ENCODE data around the gene ZC3HAV1. TPM values are rescaled to one million over a fixed set of nuclear protein-coding genes. Genes with fewer than 3 reads are reported as not detected.

Gene ZC3HAV1
- total and polyA plus RNA-seq, 2 of the 4 experiments (the other 2 are of a cell fraction), result 9.9 to 22.4 TPM

GRCh38 chr7:139111811-139112301 lies 2.3 kb upstream of the ZC3HAV1 start:
- H3K27ac ChIP-seq (ENCODE audit: insufficient read depth, low read length), result no peak overlapping the region
- intact Hi-C loops (cut with micrococcal nuclease), result no loop called here
- H3K9ac ChIP-seq (ENCODE audit: low read depth, low read length), result no peak overlapping the region

More at GRCh38 chr7:139111811-139112301, 2.3 kb upstream of the ZC3HAV1 start:
- H2AK9ac ChIP-seq (replicated peaks; ENCODE audit: low read depth, low read length, poor library complexity), result no peak overlapping the region
- no peak overlapping the region for H2BK20ac ChIP-seq (ENCODE audit: low read depth, low read length)
- no peak overlapping the region for H3K4me3 ChIP-seq (ENCODE audit: insufficient read depth, low read depth, low read length)
- peaks cover 2% of the 10 kb centered on the region for H3K4me1 ChIP-seq (ENCODE audit: control insufficient read depth, insufficient read depth, low read length)
- BruUV-seq (replicated peaks), result no TSS peak
- peaks cover 12 to 25% of the 10 kb centered on the region in 2 experiments; a peak in 3 of 4 replicates for H3K79me1 ChIP-seq (ENCODE audit: low read depth in 1 of 2, low read length in 2 of 2)
- no peak overlapping the region for H3K4me2 ChIP-seq (ENCODE audit: low read depth, low read length)
- H4K20me1 ChIP-seq (ENCODE audit: insufficient read depth, low read length), result no peaks in the 10 kb centered on the region
- no peak overlapping the region for H2BK120ac ChIP-seq (ENCODE audit: low read depth, low read length)
- H3K18ac ChIP-seq (ENCODE audit: low read depth, low read length), result no peak overlapping the region
- H4K91ac ChIP-seq (ENCODE audit: insufficient read depth, low read depth, low read length), result no peak overlapping the region
- ChIA-PET POLR2A (ENCODE audit: unreplicated experiment) (no interaction called here), CTCF (no interaction called here)
- no peak overlapping the region for H3K14ac ChIP-seq (replicated peaks; ENCODE audit: low read depth, low read length)
- no peaks in the 10 kb centered on the region for H3K27me3 ChIP-seq (ENCODE audit: control insufficient read depth, insufficient read depth, low read length)
- WGBS, 2 experiments (ENCODE audit: extremely low coverage in 2 of 2, insufficient read length in 1 of 2), result 88 to 90% methylated on average over 1 to 2 of the region's 4 CpGs
- H2BK15ac ChIP-seq (ENCODE audit: low read depth, low read length), result no peak overlapping the region
- no peak for ATAC-seq (ENCODE audit: low read depth)
- H3K9me3 ChIP-seq (ENCODE audit: control insufficient read depth, insufficient read depth, low read length), result no peaks in the 10 kb centered on the region
- no peak overlapping the region for H2BK5ac ChIP-seq (ENCODE audit: low read depth, low read length, poor library complexity, severe bottlenecking)
- no peak for DNase-seq
- no peak overlapping the region for H4K5ac ChIP-seq (ENCODE audit: low read depth, low read length)
- in situ Hi-C loops (cut with MboI; ENCODE audit: low sequenced_read_pairs), result no loop called here
- TF ChIP-seq USF2 (IDR thresholded peaks at IDR 0.05; ENCODE audit: low read depth, low read length), result no peak
- no peak for TF ChIP-seq RCOR1 (IDR thresholded peaks at IDR 0.05; ENCODE audit: insufficient replicate concordance, low read length)
- TF ChIP-seq MAFK (IDR thresholded peaks at IDR 0.05; ENCODE audit: low read depth, low read length), result no peak
- no peak for TF ChIP-seq FOS (IDR thresholded peaks at IDR 0.05; ENCODE audit: low read depth, low read length)
- no peak for TF ChIP-seq CHD1 (IDR thresholded peaks at IDR 0.05; ENCODE audit: low read depth, low read length)
- TF ChIP-seq NFE2L2 (IDR thresholded peaks at IDR 0.05; ENCODE audit: low read depth, low read length), result no peak
- no peak for TF ChIP-seq BHLHE40 (IDR thresholded peaks at IDR 0.05; ENCODE audit: low read depth, low read length)
- TF ChIP-seq MAZ (IDR thresholded peaks at IDR 0.05; ENCODE audit: borderline replicate concordance, low read depth, low read length), result no peak
- no peak for TF ChIP-seq POLR2A (IDR thresholded peaks at IDR 0.05; ENCODE audit: low read depth, low read length)
- TF ChIP-seq MXI1 (IDR thresholded peaks at IDR 0.05; ENCODE audit: borderline replicate concordance, low read depth, low read length), result no peak
- TF ChIP-seq SMC3 (IDR thresholded peaks at IDR 0.05; ENCODE audit: low read depth, low read length), result no peak
- no peak for TF ChIP-seq RFX5 (IDR thresholded peaks at IDR 0.05; ENCODE audit: low read depth, low read length)
- no peak overlapping the region for H3K23ac ChIP-seq (ENCODE audit: low read depth, low read length)
- dilution Hi-C loops (cut with HindIII; ENCODE audit: low sequenced_read_pairs, unreplicated experiment), result no loop called here
- H2AFZ ChIP-seq (replicated peaks; ENCODE audit: low read length, poor library complexity), result no peak overlapping the region
- no peaks in the 10 kb centered on the region for H3K36me3 ChIP-seq (ENCODE audit: control insufficient read depth, insufficient read depth, low read length)
- no peak overlapping the region for H3K56ac ChIP-seq (ENCODE audit: extremely low read depth, insufficient read depth, low read length)
- H3K9me1 ChIP-seq (ENCODE audit: insufficient read depth, low read length), result peaks cover 9% of the 10 kb centered on the region; the same call in 1 of the 2 replicates
- H2AK5ac ChIP-seq (ENCODE audit: low read depth, low read length), result no peak overlapping the region
- no peak overlapping the region for H4K8ac ChIP-seq (ENCODE audit: low read depth in 2 of 2, low read length in 2 of 2)
- no peak overlapping the region for H3K4ac ChIP-seq (ENCODE audit: low read depth, low read length)
